Stimulated activated CD4-positive, alpha-beta T cell treated with anti-CD3 and anti-CD28 coated beads, Interleukin-2, amount 100 ng/mL, for 4 hours (primary cell): ENCODE measurements around the gene SOX15.
"Not testable (repeated sequence)": the region's sequence is repeated elsewhere in the genome, so short reads cannot be mapped to it uniquely, and the experiment has no call there.

Source experiments
- DNase-seq: peaks from one replicate; pipeline ENCODE4 v3.0.0-alpha.2; 2020; ENCODE audit warnings: low read depth

The SOX15 gene

DNA sequence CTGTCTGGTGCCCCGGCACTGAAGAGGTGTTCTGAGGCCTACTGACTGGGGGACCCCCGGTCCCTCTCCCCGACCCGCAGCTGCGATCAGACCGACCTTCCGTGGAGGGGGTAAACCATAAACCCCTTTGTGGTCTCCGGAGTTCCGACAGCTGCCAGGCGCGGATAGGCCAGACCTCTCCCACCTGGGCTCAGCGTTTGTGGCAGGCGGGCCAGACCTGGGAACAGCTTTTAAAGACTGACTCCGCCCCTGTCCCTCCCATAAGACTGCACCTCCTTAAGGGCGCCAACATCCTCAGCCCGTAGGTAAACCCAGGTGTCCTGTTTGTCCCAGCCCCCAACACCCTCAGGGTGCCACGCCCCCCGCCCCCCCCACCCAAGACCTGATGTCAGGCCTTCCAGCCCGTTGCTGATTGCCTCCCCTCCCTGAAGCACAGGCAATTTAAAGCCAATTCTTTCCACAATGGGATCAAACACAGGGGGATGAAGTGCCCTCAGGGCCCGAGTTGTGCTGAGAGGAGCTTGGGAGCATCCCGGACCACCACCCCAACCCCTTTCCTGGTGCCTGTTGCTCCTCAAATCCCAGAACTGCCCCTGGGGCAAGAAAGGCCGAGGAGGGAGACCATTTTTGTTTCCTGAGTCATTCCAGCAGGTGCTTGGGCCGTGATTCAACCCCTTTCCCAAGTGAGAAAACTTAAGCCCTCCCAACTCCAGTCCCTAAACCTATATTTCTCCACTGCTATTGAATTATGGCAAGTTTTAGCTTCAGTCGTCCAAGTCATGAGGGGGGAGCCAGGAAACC is at the start of gene SOX15:
SOX15 (minus strand) TSS at position 204 of the 801 bp plus-strand sequence. CDS start 418 bp downstream, outside the sequence.
- no peak for DNase-seq

DNA sequence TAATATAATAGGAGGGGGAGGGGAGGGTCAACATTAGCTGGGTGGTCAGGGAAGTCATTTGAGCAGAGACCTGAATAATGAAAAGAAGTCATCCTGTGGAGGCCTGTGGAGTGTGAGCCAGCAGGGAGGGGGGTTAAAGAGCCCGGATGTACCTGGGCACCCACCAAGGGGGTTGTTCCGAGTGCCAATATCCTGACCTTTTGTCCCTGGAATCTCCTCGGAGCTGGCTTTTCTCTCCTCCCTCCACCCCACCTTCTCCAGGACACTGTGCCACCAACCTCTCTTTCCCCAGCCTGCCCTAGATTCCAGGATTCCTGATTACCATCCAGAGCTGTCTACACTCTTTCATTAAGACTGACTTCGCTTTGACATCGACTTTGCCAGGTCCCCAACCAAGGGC is 46.3 kb upstream of the SOX15 start:
- no peak for DNase-seq

DNA sequence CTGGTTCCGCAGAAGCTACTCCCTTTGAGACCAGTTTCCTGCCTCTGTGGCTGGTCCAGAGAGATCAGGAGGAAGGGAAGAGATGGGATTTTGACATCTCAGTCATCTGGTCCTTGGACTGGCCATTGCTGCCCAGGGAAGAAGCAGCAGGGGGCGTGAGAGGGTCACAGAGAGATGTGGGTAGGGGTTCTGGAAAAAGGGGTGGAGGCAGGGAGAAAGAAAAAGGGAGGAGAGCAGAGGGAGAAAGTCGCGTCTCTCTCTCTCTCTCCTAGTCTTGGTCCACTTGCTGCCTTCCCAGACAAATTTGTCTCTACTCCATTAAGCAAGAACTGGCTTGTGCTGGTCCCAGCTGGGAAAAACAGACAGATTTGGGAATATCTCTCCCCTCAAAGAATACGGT is 44.5 kb upstream of the SOX15 start:
- no peak for DNase-seq

DNA sequence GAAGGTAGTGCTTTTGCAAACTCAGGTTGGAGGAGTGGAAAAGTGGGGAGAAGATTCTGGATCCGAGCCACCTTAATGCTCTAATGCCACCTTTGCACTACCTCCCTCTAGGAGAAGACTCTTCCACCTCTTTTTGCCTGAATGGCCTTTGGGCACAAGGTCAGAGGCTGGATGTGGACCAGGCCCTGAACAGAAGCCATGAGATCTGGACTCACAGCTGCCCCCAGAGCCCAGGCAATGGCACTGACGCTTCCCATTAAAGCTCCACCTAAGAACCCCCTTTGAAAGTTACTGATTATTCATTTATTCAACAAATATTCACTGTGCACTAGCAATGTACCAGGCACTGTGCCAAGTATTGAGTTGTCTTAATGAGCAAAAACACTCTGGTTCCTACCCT is 43.2 kb upstream of the SOX15 start:
- no peak for DNase-seq

DNA sequence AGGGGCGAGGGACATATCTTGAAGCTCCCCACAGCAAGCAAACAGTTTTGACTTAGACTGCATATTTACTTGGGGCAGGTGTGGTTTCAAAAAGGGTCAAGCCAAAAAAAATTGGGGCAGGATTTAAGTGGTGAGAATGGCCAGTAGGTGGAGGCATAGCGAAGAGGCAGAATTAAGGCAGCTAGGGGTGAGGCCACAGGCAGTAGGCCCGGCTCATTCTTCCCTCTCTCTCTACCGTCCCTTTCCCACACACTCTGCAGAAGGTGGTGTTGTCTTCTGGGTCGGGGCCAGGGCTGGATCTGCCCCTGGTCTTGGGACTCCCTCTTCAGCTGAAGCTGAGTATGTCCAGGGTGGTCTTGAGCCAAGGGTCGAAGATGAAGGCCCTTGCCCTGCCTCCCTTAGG is 42.6 kb upstream of the SOX15 start:
- no peak for DNase-seq

DNA sequence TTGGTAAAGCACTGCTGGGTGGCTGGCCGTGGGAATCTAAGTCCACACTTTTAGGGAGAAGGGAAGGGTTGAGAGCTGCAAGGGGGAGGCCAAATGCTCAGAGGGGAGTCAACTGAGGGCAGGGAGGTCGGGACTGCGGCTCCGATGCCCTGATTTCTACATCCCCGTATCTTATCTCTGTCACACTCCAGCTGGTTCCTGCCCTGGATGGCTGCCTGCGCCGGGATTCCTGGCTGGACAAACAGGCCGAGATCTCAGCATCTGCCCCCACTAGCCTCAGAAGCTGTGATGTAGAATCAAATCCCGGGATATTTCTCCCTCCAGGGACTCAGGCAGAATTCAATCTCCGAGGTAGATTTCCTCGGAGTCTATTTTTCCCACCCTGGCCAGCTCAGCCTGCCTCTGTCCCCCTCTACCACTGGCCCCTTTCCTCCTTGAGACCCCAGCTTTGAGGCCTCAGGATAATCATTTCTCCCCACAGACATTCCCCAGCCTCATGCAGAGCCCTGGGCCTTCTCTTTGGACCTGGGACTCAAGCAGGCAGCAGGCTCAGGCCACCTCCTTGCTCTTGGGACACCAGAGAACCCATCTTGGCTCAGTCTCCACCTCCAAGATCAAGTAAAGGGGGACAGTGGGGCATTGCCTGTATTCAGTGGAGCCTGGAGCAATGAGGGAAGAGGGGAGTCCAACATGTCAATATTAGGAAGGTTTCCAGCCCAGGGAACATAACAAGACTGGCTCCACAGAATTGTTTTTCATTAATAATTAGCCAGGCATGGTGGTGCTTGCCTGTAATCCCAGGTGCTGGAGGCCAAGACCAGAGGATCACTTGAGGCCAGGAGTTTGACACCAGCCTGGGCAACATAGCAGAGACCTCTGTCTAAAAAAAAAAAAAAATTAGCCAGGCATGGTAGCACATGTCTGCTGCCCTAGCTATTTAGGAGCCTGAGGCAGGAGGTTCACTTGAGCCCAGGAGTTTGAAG is 41.8 kb upstream of the SOX15 start:
- no peak for DNase-seq

DNA sequence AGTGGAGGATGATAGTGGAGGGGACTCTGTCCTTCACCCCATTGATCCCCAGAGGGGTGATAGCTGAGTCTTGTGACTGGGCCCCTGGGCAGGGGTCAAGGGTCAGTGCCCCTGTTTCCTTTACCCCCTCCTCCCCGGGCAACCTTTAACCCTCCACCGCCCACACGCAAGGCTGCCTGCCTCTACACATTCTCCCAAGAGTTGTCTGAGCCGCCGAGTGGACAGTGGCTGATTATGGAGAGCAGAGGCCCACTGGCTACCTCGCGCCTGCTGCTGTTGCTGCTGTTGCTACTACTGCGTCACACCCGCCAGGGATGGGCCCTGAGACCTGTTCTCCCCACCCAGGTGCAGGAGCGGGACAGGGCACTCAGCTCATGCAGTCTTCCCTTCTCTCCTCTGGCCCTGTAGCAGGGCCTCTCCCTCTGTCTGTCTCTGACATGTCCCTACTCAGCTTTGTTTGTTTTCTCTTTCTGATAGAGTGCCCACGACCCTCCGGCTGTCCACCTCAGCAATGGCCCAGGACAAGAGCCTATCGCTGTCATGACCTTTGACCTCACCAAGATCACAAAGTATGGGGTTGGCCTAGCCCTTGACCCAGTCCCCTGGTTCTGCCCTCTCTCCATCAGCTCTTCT is 40.2 kb upstream of the SOX15 start, which contains the start of gene SHBG:
SHBG (plus strand) TSS at position 197 of the 633 bp plus-strand sequence; CDS start at position 235, 38 bp downstream.
- no peak for DNase-seq

DNA sequence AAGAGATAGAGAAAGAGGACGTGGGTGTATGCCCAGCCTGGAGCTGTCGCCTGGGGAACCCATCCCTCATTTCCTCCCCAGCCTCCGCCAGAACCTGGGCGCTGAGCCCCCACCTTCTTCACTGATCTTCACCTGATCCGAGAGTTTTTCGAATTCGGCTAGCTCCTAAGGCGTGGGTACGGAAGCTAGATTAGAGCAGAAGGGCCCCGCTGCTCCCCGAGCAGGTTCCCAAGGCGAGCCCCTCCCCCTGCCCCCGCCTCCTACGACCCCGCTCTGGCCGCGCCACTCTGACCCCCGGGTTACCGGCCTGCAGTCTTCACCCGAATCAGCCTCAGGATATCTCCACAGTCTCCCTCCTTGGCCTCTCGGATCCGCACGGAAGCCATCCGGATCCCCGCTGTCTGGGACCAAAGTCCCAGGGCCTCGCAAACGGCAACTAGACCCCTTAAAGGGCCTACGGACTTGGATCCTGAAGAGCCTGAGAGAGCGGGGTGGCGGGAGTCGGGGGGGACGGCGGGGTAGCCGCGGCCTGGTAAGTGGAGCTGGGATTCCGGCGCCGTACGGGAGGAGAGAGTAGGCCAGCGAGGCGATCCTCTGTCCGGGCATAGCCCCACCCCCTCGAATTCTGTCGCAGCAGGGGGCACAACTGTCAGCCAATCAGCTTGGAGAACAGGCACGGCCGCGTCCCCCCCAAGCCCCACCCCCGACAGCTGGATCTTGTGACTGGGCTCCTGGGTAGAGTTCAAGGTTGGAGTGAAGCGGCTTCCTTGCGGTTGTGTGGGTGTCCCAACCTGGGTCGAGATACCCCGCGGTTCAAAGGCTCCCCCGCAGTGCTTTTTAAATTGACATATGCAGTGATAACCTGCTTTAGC is 37.6 kb upstream of the SOX15 start, which contains the start of gene SAT2:
SAT2 (minus strand) TSS at position 572 of the 872 bp plus-strand sequence; CDS start at position 386, 186 bp downstream.
- peak; percentile 79 for DNase-seq

DNA sequence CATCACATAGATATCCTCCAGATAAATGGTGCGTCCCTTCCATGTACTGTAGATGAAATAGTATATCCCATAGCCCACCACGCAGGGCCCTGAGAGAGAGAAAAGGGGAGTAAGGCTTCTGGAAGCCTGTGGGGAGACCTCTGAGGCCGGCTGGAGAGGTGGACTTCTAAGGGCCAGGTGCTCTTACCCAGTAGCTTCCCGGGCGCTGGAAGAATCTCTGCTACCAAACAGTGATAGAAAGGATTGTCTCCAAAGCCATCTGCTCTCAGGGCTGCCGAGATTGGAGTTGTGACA is 37.0 kb upstream of the SOX15 start:
- no peak for DNase-seq

DNA sequence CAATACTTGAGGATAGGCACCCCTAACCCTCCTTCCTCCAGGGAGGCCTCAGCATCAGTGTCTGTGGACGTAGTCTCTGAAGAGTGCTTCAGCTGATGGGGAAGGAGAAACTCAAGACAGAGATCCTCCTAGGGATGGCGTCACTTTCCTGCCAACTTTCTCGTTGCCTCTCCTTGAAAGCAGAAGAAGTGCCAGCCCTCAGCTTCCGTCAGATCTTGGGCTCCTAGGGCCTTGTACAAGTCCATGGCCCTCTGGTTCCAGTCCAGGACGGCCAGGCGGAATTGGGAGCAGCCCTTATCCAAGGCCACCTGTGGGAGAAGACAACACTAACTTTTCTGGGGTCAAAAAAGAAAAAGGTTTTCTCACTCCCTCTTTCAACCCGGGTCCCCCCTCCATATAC is 36.4 kb upstream of the SOX15 start:
- no peak for DNase-seq

DNA sequence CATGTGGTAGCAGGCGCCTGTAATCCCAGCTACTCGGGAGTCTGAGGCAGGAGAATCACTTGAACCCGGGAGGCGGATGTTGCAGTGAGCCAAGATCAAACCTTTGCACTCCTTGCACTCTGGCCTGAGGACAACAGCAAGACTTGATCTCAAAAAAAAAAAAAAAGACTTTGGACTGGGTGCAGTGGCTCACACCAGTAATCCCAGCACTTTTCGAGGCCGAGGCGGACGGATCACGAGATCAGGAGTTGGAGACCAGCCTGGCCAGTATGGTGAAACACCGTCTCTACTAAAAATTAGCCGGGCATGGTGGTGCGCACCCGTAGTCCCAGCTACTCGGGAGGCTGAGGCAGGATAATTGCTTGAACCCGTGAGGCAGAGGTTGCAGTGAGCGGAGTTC is 35.9 kb upstream of the SOX15 start:
- not testable (repeated sequence) for DNase-seq

DNA sequence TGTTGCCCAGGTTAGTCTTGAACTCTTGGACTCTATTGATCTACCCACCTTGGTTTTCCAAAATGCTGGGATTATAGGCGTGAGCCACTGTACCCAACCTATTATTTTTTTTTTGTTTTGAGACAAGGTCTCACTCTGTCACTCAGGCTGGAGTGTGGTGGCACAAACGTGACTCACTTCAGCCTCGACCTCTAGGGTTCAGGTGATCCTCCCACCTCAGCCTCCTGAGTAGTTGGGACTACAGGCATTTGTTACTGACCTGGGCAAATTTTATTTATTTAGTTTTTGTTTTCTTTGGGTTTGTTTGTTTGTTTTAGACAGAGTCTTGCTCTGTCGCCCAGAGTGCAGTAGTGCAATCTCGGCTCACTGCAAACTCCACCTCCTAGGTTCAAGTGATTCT is 33.8 kb upstream of the SOX15 start:
- no peak for DNase-seq

DNA sequence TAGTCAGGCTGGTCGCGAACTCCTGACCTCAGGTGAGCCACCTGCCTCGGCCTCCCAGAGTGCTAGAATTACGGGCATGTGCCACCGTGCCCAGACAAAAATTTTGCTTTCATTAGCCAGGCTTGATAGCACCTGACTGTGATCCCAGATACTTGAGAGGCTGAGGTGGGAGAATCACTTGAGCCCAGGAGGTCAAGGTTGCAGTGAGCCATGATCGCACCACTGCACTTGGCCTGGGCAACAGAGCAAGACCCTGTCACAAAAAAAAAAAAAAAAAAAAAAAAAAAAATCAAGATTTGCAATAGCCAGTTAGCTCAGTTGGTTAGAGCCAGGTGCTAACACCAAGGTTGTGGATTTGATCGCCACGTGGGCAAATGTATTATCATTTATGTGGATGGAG is 30.9 kb upstream of the SOX15 start:
- DNase-seq = no peak

DNA sequence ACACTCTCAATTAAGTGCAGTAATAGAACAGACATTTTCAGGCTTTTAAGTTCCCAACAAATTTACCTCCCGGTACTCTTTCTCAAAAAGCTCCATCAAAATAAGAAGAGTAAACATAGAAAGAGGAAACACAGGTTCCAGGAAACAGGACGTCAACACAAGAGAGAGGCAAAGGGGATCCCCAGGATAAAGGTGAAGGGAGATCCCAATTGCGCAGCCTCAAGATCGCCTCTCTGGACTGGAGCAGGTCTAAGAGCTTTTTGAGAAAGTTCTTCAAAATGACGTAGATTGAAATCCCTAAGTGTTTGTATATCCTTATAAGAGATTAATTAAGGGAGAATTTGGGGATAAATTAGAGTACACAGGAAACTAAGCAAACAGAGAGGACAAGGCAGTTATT is 28.7 kb upstream of the SOX15 start:
- no peak for DNase-seq

DNA sequence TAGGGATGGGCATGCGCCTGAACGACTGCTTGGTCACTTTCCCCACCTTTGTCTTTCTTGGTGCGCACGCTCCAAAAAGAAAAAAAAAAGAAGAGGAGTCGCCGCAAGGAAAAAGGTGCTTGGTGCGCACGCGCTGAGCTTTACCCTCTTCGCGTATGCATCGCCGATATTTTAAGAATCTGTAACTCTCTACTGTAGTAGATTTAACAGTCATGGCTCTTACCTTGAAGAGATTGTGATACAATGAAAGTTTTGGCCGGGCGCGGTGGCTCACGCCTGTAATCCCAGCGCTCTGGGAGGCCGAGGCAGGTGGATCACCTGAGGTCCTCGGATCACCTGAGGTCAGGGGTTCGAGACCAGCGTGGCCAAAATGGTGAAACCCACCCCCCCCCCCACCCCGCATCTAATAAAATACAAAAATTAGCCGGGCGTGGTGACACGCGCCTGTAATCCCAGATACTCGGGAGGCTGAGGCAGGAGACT is 25.4 kb upstream of the SOX15 start:
- DNase-seq = no peak

DNA sequence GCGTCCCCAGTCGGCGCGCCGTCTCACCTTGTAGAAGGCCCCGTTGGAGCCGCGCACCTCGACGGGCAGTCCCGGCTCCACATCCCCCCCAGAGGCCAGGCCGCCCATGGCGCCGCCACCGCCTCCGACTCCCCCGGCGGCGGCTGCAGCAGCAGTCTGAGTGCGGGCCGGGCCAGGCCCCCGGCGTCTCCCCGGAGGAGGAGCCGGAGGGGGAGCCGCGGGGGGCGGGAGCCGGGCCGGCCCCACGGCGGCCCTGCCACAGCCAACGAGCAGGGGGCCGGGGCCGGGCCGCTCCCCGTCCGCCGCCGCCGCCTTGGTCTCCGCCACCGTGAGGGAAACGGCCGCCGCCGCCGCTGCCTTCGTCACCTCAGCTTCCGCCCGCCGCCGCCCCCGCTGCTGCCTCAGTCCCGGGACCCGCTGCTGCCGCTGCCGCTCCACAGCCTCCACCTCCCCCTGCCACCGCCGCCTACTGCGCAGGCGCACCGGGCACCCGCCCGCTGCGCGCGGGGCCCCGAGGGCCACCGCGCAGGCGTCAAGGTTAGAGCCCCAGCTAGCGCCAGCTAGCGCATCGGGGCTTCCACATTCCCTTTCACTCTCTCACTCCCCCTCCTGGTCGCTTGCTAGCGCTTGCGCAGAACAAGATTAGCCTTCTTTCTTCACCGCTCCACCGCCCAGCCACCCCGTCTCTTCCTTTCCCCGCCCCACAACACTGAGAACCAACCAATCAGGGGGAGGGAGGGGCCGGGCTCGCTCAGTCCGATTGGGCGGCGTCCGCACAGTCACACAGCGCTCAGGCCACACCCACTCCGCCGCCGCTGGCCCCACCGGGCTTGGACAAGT is 24.8 kb upstream of the SOX15 start, which contains the start of gene FXR2:
FXR2 (minus strand) TSS at position 473 of the 840 bp plus-strand sequence; CDS start at position 108, 365 bp downstream.
- peak; percentile 98 for DNase-seq

DNA sequence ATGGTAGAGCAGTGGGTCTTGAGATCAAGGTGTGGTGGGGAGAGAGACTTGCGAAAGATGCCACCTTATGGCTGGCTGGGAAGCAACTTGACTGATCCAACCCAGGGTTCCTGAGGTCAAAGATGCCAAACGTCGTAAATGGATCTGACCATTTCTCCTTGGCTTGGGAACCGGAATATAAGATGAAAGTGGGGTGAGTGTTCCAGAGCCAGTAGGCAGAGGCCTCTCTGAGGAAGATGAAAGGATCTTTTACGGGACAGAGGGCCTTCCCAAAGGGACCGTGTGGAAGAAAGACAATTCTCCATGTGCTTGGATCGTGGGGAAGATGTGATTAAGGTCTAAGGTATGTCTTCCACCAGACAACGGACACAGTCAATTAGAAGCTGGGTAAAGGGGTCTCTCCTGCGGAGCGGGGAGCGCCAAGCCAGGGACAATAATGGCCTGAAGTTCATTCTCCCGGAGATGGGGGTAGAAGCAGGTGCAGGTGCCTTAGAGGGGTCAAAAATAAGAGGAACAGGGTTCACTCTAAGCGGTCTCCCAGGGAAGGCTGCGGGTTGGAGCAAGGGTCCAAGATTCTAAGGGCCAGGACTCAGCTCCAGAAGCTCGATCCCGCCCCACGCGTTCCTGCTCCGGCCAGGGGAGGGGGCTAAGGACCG is 24.0 kb upstream of the SOX15 start:
- DNase-seq = no peak

DNA sequence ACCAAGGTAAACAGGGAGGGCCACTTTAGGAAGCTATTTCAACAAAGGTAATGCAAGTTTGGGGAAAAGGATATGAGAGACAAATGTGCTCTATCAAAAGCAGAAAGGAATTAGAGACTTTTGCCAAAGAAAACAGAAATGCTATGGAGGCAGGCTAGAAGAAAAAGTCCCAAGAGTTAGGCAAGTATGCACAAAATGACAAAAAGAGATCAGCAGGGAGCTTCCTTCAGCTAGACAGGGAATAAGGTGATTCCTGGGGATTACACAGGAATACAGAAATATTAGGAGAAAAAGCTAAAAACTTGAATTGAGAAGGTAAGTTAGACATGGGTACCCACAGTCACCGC is 22.4 kb upstream of the SOX15 start:
- no peak for DNase-seq

DNA sequence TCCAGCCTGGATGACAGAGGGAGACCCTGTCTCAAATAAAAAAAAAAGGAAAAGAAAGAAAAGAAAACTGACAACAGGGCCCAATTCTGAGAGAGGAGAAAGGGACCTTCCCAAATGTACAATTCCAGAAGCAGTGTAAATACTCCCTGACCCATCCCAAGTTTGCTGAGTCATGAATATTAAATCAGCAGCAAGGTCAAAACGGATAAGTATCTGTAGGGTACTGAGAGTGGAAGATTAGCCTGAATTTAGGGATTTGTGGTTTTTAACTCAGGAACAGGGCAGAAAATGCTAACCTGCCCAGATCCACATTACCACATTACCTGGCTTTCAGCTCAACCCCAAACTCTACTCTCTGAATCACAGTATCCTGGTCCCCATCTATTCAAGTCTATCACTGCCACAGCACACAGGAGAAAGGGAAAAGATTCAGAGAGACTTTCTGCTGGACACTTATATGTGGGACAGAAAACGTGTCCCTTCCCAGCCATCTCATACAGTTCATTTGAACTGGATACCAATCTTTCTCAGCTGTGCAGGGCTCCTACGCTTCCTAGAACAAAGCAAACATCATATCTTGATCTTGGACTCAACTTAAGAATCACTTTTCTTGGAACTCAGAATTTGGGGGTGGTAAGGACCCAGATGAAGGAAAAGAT is 21.9 kb upstream of the SOX15 start:
- DNase-seq = no peak
